ENCODE data around the gene TYMS.

- TF ChIP-seq TCF3 (IDR thresholded peaks at IDR 0.05; ENCODE audit: borderline replicate concordance, insufficient read depth, low read depth, low read length), result no peak
- TF ChIP-seq PBX3 (IDR thresholded peaks at IDR 0.05; ENCODE audit: insufficient replicate concordance, low read depth, low read length), result no peak
- no peak for TF ChIP-seq E4F1 (IDR thresholded peaks at IDR 0.05; ENCODE audit: borderline replicate concordance, partially characterized antibody)
- TF ChIP-seq USF2 (IDR thresholded peaks at IDR 0.05; ENCODE audit: borderline replicate concordance, low read depth, low read length), result no peak
- no peak for TF ChIP-seq CTCF (IDR thresholded peaks at IDR 0.05 in 2 of 3, conservative IDR thresholded peaks at IDR 0.05 in 1 of 3; ENCODE audit: control insufficient read depth in 2 of 3, extremely low read depth in 1 of 3, insufficient read depth in 1 of 3, low read depth in 3 of 3, low read length in 3 of 3)
- no peak for TF ChIP-seq MXI1 (IDR thresholded peaks at IDR 0.05; ENCODE audit: low read depth, low read length)
- TF ChIP-seq POU2F2 (IDR thresholded peaks at IDR 0.05; ENCODE audit: borderline replicate concordance, low read depth, low read length), result no peak
- no peak for TF ChIP-seq MLLT1 (IDR thresholded peaks at IDR 0.05)
- no peak for TF ChIP-seq SMAD1 (IDR thresholded peaks at IDR 0.05; ENCODE audit: low read depth, partially characterized antibody)
Observed at GRCh38 chr18:641224-641623, 16.2 kb upstream of the TYMS start.

Data from GM12878 (cell line).